Measurements from ENCODE around the gene TMEM263.
A peak's percentile ranks its signal among the peaks of the same experiment; 100 is the strongest.

The TMEM263 gene

DNA sequence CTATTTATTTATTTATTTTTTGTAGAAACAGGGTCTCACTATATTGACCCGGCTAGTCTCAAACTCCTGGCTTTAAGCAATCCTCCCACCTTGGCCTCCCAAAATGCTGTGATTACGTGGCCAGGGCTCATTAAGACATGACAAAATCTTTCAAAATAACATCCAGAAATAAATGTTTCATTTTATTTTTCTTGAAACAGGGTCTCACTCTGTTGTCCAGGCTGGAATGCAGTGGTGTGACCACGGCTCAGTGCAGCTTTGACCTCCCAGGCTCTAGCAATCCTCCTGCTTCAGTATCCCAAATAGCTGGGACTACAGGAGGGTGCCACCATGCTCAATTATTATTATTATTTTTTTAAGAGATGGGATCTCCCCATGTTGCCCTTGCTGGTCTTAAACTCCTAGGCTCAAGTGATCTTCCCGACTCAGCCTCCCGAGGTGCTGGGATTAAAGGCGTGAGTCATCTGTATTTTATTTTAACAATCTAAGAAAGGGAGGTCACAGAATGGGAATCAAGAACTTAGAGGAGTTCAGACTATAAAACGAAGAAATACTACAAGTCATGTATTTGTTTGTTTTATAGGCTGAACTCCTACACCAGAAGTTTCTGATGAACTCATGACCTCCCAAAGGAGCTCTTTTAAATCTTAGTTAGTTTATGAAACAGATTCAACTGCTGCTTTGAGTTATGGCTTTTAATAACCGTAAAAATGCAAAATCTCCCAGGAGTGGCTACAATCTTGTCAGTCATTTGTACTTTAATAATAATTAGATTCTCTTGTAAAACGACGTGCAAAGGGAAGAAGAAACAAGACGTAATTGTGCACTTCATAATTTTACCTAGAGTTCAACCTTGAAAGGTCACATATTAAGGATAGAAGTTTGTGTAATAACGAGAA is 2.1 kb upstream of the TMEM263 start:
- no peak for DNase-seq

DNA sequence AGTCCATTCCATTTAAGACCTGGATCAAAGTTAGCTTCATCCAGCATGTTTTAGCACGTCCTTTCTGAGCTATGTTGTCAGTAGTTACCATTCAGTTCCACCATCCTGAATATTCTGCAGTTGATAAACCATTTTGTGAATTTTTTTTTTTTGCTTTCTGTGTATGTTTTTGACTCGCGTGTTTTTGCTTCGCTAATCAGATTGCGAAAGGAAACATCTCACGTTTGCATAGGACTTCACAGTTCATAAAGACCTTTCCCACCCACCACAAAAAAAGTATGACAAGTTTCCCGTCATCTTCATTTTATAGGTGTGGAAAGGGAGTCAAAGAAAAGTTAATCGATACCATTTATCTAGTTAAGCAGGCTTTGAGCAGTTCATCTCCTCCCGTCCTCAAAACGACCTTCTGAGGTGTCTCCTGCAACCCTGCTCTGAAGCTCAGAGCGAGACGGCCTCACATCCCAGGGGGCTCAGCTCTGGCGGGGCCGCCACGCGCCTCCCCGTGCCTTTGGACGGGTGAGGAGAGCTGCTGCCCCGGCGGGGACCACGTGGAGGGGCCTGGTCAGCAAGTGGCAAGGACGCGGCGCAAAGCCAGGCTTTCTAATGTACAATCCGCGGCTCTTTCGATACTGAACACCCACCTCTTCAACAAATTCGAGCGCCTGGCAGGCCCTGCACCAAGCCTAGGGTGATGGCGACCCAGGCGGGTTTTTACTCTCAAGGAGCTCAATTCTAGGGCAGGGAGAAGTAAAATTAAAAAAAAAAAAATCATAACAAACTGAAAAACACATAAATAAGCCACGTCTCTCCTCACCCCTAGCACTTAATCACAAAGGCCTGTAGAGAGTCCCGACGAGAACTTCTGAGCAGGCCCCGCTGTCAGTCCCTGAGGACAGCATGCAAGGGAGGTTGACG is 988 bp upstream of the TMEM263 start:
- no peak for DNase-seq

DNA sequence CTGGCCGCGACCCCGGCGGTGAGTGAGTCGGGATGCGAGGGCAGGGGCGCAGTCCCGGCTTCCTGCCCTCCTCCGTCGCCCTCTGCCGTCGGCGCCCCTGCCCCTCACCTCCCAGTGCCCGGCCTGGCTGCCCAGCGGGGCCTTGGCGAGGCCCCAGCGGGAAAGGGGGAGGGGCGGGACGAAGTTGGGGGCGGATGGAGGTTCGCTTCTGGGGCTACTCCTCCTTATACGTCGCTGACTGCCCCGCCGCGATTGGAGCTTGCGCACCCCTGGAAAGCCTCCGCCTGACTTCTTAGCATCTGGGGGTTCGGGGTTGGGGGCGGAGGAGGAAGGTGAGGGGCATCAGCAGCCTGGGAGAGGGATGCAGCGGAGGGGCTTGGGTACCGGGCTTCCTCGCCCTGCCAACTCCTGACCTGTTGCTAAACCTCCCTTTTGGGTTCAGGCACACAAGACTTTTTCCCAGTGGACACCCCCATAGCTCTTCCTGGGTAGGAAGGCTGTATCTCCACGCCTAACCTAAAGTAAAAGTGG is 406 bp downstream of the TMEM263 start:
- DNase-seq, result no peak

DNA sequence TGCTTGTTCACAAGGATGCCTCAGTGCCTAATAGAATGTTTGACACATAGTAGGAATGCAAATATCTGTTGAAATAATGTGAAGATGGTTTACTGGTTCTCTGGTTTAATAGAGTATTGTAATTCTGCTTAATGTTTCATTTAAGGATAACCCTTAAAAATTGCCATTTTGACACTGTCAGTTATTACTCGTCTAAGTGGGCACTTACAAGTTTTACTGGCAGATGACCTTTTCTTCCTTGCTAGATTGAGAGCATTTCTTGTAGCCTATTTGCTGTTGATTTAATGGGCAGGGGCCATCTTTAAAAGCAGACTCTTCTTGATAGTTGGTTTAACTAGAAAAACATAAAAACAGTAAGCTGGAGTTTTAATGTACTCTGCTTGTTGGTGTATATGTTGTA is 1.9 kb downstream of the TMEM263 start:
- DNase-seq, result no peak

DNA sequence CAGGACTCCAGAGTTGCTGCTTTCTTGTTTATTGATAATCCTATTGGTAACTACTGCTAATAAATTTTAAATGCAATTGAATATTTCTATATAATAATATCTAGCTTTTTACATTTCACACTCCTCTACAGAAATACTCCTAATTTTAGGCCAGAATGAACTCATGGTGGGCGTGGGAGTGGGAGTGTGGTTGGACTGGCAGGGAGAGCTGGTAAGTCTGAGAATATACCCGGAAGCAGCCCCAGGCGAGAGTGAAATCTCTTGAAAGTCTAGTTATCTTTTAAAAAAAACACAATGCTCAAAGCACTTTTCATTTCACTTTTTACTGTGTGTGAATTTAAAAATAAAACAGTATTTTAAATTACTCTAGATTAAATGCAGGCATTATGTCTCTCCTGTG is 4.7 kb downstream of the TMEM263 start:
- no peak for DNase-seq

DNA sequence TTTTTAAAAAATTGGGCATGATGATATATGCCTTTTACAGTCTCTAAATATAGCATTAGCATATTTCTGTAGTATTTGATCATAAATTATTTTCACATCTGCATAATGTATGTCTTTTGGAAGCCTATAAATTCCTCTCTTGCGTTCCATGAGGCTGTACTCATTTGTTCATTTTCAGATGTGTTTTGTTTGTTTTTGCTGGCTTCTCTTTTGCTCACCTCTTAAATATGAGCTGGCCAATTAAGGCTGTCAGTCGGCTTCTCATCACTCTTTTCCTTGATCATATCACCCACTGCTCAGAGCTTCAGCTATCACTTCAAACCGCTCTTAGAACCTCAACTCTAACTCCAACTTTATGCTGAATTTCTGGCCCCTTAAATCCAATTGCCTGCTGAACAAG is 6.6 kb downstream of the TMEM263 start:
- DNase-seq, result no peak

DNA sequence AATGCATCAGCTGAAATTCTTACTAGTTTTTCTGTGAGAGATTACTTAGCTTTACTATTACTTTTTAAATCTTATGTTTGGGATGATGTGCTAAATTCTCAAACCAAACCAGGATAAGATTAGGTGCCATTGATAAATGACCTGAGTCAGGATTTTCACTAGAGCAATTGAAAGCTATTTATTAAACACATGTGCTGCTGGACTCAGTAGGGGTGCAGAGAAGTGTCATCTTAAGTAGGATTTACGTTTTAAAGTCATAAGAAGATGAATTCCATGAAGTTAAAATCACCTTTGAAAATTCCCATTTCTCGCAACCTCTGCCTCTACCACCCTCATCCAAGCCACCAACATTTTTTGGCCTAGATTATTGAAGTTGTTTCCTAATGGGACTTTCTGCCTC is 8.8 kb downstream of the TMEM263 start:
- DNase-seq, result no peak

DNA sequence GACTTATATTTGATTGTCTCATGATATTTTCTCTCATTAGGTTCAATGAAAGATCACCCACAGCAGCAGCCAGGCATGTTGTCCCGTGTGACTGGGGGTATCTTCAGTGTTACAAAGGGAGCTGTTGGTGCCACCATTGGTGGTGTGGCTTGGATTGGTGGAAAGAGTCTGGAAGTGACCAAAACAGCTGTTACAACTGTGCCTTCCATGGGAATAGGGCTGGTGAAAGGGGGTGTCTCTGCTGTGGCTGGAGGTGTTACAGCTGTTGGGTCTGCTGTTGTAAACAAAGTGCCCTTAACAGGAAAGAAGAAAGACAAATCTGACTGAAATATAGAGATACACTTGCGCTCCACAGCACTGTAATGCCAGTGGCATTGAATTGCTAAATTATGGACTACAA is 15.4 kb downstream of the TMEM263 start:
- no peak for DNase-seq

DNA sequence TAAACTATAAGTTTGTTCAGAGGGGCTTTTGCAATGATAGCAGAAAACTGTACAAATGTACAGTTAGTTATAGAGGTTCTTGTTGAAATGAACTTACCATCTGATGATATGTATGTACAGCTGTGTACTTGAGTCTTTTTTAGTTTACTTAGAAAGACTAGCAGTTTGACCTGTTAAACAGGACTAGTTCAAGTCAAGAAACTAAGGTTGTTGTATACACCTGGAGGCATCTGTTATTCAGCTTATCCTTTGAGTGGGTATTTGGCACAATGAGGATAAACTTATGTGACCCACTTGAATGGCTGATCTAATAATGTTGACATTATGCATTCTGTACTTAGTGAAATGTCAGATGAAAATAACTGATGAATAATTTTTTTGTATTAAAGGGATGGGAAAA is 17.8 kb downstream of the TMEM263 start:
- no peak for DNase-seq

DNA sequence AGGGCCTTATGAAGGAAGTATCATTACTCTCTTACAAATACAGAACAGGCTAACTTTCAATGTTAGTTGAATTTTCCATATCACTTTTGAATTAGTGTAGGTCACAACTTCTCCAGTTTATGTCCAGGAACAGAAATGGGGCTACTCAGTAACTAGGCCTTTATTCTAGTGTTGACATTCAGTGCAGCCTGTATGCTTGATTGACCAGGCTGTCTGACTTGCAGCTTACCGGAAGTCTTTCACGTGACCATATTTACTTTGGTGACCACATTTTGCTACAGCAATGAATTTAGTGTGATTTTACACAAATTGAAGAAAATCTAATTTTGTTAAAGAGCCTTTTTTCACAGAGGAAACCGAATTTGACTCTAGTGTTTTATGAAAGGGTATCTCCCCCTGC is 18.8 kb downstream of the TMEM263 start:
- DNase-seq, result no peak

DNA sequence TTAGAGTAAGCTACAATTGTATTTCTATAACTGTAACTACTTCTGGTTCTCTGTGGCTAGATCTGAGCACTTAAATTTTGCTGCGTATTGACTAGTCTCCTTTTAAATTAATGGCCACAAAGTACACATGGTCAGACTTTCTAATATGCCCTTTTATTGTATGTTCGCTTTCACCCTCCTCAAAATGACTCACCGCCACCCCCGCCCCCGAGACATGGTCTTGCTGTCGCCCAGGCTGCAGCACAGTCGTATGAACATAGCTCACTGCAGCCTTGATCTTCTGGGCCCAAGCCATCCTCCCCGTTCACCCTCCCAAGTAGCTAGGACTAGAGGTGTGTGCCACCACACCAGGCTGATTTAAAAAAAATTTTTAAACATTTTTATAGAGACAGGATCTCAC is 19.4 kb downstream of the TMEM263 start:
- DNase-seq, result no peak

DNA sequence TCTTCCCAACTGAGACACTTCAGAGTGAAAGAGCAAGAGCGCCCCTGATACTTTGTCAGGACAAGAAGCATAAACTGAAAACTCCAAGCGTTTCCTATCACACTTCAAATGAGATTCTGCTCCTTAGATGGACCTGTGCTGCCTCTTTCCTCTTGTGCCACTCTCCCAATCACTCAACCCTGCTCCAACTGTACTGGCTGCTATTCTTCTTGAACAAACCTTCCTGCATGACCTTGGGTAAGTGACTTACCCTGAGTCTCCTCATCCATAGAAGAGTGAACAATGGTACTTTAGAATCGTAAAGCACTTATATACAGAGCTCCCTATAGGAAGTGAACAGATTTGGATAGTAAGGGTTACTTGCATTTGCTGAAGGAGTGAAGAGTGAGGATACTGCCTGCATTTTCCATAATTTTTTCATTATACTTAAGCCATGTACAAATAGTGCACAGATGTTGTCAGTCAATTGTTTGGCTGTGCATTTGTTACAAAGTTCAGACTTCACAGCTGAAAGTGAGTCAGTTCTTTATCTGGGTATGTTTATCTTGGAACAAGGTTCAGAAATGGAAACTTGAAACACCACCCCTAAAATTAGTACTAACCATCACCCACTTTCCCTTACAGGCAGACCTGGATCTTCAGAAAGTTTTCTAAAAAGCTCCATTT is 20.4 kb downstream of the TMEM263 start:
- DNase-seq, result no peak

DNA sequence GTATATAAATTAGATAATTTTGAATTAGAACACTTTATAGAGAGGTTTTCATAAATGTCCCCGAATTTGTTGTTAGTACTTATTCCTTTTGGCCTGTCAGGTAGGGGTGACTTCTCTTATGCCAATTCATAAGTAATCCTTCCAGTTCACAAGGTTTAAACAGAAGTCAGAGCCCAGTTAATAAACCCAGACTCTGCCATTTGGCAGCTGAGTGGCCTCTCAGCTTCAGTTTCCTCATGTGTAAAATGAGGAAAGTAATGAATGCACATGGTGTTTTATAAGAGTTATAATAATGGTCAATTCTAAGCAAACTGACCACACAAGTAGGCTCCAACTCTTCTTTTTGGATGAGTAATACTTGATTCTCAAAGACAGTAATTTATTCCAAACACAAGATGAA is 21.0 kb downstream of the TMEM263 start:
- DNase-seq, result no peak

DNA sequence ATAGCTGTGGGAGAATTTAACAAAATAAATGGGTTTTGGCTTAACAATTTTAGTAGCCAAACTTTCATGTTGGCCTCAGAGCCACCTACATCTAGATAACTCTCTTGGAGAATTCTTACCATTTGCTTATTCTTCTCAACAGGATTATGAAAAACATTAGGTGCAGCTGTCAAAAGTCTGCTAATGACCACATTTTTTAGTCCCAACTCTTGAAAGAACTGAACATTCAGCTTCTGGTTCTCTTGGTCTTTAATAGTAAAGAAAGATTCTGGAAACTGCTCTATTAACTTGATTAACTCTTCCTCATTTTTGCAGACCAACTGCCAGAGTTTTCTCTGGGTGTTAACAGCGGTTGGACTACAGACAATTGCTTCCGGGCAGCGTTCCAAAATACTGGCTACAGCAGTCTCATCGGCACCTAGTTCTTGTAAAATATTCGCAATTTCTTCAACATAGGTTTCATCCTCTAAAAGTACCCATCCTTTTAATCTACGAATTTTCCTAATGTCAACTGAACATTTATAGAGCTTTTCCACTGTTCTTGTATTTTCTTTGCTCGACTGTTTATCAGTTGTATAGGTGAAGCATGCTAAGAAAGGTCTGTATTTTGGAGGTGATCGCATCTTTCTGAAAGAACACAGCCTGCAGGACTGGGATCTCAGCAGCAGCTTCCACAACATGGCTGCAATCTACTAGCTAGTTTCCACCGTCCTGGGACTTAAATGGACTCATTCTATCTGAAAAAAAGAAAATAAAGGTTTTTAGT is 22.5 kb downstream of the TMEM263 start:
- no peak for DNase-seq

DNA sequence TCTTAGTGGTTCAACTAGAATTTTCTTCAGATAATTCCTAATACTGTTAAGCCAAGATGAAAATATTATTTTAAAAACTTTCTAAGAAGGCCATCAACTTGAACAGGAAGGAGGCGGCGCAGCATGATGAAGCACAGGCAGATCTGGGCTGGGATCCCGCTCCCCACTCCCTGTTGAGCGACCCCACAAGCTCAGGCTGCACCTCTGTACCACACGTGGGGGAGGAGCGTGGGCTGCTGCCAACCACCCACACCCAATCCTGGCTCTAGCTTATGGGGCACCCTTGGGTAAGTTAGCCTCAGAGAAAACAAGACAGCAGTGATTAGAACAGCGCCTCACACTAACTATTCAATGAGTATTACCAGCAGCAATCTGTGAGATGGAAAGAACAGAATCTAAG is 25.2 kb downstream of the TMEM263 start:
- no peak for DNase-seq

DNA sequence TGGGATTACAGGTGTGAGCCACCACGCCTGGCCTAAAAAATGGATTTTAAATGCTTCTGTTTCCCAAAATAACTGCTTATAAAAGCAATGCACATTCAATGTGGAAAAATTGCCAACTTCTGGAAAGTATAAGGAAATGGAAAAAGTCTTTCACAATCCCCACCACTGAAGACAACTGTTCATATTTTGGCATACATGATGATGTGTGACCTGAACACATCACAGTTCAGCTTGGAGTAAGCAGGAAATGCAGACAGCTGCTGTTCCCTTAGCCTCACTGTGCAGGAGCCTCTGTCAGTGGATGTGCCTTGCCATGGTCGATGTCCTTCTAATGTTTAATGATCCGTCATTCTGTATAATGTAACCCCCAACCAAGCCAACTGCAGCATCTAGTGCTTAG is 26.1 kb downstream of the TMEM263 start:
- DNase-seq, result no peak

DNA sequence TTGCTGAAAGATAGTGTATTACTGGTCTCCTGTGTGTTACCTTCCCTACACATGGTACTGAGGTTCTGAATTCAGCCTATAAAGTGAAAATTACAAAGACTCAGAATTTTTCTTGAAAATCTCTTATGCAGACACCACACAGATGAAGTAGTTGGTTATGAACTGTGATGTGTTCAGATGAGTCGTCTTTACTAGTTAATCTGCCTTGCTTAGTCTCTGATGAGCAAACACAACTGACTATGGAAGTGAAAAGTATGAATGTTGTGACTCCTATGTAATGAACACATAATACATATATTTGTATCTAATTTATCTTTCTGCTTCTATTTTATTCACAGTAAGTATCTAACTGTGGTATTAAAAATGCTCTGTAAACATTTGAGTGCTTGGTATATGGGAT is 26.5 kb downstream of the TMEM263 start:
- DNase-seq, result no peak

DNA sequence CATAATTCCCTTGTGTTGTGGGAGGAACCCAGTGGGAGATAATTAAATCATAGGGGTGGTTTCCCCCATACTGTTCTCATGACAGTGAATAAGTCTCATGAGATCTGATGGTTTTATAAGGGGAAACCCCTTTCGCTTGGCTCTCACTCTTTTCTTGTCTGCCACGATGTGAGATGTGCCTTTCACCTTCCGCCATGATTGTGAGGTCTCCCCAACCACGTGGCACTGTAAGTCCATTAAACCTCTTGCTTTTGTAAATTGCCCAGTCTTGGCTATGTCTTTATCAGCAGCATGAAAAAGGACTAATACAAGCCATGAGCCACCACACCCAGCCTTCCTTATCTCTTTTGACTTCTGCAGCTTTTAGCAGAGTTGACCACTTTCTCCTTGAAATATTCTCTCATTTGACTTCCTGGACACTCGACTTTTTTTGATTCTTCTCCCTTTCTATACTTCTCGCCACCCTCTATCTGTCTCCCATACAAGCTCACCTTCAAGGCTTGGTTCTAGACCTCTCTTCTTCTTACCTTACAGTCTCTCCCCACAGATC is 29.0 kb downstream of the TMEM263 start:
- no peak for DNase-seq

DNA sequence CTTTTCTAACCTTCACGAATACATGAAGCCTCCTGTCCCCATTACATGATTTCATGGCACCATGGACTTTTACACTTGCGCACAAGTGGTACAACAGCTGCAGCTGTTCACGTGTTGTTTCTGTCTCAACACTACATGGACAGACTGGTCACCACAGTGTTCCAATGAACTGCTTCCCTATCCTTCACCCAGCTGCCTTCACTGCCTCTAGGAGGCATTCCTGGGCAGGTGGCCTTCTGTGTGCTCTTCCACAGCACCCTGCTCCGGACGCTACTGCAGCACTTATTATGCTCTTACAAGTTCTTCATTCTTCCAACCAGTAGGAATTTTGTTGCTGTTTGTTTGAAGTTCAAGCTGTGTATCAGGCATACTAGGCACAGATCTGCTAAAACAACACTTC is 29.8 kb downstream of the TMEM263 start:
- DNase-seq, result no peak

DNA sequence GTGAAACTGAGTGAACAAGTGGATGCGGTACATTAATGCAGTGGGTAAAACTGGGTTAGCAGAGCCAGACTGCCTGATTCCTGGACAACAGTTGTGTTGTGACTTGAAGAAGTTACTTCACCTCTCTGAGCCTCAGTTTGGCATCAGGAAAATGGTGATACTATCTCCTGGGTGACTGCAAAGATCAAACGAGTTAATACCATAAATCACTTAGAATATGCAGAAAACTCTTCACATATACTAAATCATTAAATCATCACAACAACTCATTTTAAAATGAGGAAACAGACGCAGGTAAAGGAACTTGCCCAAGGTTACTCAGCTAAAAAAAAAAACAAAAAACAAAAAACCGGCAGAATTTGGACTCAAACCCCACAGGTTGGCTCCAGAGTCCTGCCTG is 30.4 kb downstream of the TMEM263 start:
- no peak for DNase-seq

DNA sequence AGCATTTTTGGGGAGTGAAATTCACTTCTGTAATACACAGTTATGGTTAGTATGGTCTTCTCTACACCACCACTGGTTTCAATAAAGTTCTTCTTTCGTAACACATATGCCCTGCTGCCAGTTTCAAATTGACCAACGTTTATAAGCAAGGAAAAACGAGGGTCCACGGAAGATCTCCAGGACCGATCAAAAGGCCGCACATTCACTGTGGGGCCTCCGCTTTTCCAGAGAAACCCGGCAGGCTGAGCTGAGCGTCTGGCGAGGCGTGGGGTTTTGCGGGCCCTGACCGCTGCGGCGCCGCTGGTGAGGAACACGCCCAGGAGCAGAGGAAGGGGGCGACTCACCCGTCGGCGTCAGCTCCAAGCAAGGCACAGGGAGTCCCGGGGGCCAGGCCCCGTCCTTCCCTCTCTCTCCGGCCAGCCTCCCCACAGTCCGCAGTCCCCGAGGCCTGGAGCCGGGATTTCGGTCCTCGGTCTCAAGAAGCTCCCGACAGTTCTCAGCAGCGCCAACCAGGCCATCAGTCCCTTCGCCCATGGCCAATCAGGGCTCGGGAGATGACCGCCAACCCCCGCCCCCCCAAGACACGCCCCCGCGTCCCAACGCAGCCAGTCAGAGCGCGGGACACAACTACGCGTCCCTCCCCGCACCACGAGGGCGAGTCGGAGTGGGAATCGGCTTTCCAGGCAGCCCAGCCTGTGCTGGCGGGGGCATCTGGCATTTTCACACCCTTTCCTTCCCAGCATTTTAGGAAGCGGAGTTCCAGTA is 31.1 kb downstream of the TMEM263 start, which contains the start of gene MTERF2:
Gene MTERF2 (minus strand): TSS at position 522 of the 765 bp plus-strand sequence. CDS start 8,432 bp downstream, outside the sequence.
- DNase-seq, result peak; percentile 83

Data from 8988T (cell line).